GM13977 (cell line): ENCODE results near the gene CRABP2.

ENCODE experiments used
- DNase-seq: peaks from one replicate; pipeline ENCODE4 v3.0.0; 2012; ENCODE audit warnings: low spot score
- CTCF ChIP-seq: IDR thresholded peaks from 2 replicates; pipeline ENCODE4 v1.5.1; 2012; ENCODE audit warnings: mild to moderate bottlenecking, control low read depth; ENCODE audit not compliant: insufficient read depth; ENCODE audit errors: extremely low read depth, missing control alignments
- in situ Hi-C: fragments of 300-500 bp; cut with MboI; formaldehyde crosslinking; loops from one replicate; pipeline ENCODE4 v1.12.0; 2022; ENCODE audit warnings: low sequenced_read_pairs, low pct_unique_long_range_greater_than_20kb, mixed read lengths, inconsistent platforms; ENCODE audit not compliant: unreplicated experiment

The CRABP2 gene

GRCh38 chr1:156676820-156677615 is 28.4 kb downstream of the CRABP2 start, which contains the start of gene NES:
TSS of gene NES (minus strand) at chr1:156677407. CDS start at chr1:156677264, 143 bp downstream.
- DNase-seq, result no peak
- TF ChIP-seq CTCF, result no peak
- in situ Hi-C loops, result no loop called here

- DNase-seq, result no peak
- TF ChIP-seq CTCF, result no peak
- in situ Hi-C loops, result no loop called here
Observed at GRCh38 chr1:156676114-156676819, 29.1 kb downstream of the CRABP2 start.

- DNase-seq, result no peak
- in situ Hi-C loops, result no loop called here
- no peak for TF ChIP-seq CTCF
Observed at GRCh38 chr1:156675210-156676113, 29.9 kb downstream of the CRABP2 start.

- in situ Hi-C loops, result no loop called here
- TF ChIP-seq CTCF, result no peak
- no peak for DNase-seq
Observed at GRCh38 chr1:156673387-156674121, 31.8 kb downstream of the CRABP2 start.

GRCh38 chr1:156671804-156672203 is 33.6 kb downstream of the CRABP2 start:
- DNase-seq, result no peak
- in situ Hi-C loops, result no loop called here
- TF ChIP-seq CTCF, result no peak
